Mesenteric fat pad (tissue), 1 donor: Measurements from ENCODE around the gene TTC28. TPM values are rescaled to one million over a fixed set of nuclear protein-coding genes. Genes with fewer than 3 reads are reported as not detected.
"Not testable (repeated sequence)": the region's sequence is repeated elsewhere in the genome, so short reads cannot be mapped to it uniquely, and the experiment has no call there.

Source experiments
- DNase-seq: peaks from one replicate; pipeline ENCODE4 v3.0.0-alpha.2; 2020; ENCODE audit warnings: low spot score
- total RNA-seq: library from RNA; stranded (reverse); fragmentation: NEBNext Ultra II Directional; extraction: Animal tissue kit (Norgen Biotek cat#: 25700); gene quantifications from one replicate; pipeline ENCODE4 v1.2.1, GENCODE V29; 2021
- donor health status: DM: yes; HTN: yes; CAD: no.

TTC28 gene
- total RNA-seq, 1 donor from 2014 or later = 34.1 TPM

DNA sequence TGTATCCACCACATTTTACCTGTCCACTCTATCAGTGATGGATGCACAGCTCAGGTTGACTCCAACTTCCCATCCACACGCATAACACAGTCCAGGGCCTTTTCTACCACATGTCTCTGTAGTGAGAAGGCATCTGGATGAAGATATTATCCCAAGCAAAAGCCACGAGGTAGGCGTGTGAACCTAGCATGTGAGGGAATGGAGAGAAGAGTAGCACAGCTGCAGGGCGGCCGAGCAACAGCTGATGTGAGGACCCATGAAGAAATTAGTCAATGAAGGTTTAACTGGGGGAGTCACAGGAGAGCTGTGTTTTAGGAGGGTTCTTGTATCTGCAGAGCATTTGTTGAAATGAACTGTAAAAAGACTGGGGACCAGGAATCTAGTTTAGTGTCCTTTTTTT lies 616.0 kb downstream of the TTC28 start:
- no peak for DNase-seq

DNA sequence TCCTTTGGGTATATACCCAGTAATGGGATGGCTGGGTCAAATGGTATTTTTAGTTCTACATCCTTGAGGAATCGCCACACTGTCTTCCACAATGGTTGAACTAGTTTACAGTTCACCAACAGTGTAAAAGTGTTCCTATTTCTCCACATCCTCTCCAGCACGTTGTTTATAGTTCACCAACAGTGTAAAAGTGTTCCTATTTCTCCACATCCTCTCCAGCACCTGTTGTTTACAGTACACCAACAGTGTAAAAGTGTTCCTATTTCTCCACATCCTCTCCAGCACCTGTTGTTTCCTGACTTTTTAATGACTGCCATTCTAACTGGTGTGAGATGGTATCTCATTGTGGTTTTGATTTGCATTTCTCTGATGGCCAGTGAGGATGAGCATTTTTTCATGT lies 619.0 kb downstream of the TTC28 start:
- DNase-seq = not testable (repeated sequence)

DNA sequence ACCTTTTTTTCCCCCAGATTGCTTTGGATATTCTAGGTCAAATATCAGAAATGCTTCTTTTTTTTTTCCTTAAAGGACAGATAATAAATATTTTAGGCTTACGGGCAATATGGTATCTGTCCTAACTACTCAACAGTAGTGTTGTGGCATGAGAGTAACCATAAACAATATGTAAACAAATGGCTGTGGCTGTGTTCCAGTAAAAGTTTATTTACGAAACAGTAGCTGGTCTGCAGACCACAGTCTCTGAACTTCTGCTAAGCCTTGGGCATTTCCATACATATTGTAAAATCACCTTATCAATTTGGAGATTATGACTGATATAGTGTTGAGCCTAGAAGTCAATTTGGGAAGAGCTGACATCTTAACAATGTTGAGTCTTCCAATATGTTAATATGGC lies 621.6 kb downstream of the TTC28 start:
- no peak for DNase-seq

DNA sequence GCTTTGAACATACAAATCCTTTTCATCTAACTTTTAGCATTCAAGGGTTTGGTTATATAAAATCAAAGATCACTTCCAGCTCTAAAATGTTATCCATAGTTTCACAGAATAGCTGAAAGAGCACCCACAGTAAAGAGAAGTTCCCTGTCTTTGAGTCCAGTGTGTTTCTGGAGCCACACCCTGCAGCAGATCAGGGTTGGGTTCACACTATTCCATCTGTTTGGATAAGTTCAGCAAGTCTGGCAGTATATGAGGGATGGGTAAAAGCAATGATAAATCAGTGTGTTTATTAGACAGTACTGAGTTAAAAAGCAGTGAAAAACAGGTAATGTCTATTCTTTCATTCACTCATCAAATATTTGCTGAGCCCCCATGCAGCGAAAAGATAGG lies 624.8 kb downstream of the TTC28 start:
- DNase-seq = no peak

DNA sequence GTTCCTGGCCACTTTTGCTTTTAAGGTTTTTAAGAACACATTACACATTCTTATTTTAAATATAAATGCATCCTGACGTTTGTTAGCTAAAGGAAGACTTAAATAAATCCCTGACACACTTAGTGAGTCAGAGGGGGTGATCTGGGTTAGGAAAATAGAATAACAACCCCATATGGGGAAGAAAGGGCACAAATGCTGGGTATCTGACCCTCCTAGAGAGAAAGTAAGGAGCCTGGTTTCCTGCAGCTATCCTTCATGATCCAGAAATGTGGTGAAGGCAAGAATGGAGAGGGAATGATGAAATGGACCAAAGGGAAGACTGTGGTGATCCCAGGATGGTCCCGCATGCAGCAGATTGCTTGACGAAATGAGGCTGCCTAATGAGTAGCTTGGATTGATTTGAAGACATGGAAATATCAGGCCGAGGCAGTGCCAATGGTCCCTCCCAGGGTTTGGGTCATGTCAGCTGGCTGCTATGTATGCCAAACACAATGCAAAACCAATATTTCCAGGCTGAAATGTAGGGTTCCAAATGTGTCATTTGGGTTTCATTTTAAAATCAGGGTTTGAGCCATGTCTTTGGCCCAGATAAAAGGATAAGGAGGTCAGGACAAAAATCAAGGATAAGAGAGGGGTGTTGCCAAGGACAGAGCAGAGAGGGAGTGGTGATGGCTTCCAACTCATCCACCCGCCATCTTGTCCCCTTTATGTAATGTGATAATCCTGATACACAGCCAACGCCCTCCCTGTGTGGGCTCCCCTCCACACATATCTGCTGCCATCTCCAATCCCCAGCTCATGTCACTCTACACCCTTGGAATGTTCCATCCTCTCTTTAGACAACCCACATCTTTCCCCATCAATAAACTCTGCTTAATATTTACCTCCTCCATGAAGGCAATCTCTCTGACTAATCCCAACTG lies 625.5 kb downstream of the TTC28 start:
- DNase-seq = no peak

DNA sequence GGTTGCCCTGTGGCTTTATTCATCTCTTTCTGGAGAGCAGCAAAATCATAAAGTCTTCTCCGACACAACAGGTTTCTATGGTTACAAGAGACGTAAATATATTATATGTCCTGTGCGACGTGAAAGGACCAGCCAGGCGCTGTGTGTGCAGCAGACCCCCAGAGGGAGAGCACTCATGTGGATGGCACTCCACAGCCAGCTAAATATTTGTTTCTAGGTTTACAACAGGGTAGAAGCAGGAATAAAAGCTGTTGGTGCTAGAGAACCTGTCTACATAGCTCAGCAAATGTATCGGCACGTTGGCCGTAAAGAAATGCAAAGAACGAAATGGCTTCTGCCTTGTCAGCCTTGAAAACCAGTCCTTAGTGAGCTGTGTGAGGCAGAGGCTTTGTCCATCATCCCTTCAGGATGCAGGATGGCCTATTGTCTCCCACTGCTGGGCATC lies 626.8 kb downstream of the TTC28 start:
- DNase-seq = no peak

DNA sequence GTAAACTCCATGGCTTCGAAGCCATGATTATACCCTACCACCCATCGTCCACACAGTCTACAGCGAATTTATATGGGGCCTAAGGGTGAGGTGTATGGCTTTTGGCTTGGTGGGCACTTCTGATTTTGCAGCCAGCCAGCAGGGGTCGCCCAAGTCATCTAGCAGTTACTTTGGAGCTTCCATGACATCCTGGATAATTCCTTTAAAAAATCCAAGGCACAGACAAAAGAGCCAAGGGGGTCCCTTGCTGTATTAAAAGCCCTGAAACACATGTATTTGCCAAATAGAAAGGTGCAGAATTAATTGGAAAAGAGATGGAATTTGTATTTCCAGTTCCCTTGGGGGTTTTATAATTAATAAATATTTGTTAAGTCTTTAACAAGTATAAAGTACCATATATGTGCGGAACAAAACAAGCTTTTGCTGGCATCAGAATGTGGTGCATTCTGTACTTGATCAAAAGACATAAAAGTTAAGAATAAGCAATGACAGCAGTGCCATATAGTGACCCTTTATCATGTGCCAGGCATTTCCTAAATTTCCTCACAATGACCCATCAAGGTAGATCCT lies 627.8 kb downstream of the TTC28 start:
- DNase-seq = no peak

DNA sequence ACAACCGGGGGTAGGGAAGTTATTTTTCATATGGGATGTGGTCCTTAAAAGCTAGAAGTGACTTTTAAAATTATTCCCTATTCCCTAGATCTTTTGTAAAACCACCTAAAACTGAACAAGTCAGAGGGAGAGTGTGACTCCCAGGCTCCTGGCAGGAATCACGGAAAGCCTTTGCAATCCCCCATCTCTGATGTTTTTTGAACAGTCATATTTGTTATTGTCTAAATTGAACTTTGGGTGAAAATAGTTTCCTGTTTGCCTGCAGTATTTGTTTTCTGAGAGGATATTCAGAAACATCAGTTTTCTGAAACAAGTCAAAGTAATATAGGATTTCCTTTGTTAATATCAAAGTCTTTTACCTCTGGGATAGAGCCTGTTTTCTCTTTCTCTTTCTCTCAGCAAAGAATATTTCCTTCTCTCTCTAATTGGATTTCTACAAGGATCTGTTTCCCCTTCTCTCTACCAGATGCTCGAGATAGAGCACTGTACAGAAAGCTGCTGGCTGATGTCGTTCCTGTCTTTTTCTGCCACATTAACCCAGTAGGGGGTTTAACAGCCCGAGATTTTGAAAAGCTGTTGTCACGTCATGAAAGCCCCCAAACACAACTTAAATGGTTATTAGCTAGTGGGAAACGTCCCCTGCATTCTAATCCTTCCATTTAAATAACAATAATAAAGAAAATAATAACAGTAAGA lies 628.4 kb downstream of the TTC28 start:
- DNase-seq = no peak

DNA sequence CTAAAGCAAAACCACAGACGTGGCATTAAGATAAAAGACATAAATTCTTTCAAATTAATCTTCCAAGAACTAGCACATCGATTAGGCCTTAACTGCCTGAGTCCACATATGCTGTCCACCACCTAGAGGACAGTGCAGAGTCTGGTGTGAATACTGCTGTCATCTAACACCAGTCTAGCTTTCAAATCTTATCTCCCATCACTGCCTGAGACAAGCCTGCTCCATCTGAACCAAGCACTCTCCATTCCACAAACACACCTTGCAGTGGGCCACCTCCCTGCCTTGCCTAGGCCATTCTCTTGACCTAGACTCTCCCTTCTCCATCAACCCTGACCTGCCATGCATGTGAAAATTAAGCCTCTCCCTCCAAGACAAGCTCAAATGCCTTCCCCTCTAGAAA lies 631.1 kb downstream of the TTC28 start:
- no peak for DNase-seq

DNA sequence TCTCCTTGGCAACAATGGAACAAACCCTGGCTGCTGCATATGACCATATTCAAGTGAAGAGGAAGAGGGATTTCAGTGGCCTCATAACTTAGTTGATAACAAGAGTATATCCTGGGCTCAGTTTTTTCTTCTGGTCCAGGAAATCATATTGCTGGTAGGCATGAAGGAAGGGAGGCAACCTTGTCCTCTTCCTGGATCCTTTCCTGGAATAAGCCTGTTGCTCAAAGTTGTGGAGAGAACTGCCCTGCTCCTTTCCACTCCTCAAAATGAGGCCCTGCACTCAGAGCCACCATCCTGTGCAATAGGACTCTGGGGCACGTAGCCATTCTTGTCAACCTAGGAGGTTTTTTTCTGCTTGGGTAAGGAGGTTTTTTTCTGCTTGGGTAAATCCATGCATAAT lies 631.9 kb downstream of the TTC28 start:
- no peak for DNase-seq

DNA sequence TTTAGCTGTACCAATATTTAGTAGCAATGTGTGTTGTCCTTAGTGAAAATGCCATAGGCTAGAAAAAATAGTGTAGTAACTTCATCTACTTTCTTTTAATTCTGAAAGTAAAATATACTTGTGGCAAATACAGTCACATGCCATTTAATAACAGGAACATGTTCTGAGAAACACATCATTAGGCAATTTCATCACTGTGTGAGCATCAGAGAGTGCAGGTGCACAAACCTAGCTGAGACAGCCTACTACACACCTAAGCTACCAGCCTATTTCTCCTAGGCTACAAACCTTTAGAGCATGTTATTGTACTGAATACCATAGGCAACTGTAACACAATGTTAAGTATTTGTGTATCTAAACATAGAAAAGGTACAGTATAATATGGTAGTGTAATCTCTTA lies 633.5 kb downstream of the TTC28 start:
- DNase-seq = no peak

DNA sequence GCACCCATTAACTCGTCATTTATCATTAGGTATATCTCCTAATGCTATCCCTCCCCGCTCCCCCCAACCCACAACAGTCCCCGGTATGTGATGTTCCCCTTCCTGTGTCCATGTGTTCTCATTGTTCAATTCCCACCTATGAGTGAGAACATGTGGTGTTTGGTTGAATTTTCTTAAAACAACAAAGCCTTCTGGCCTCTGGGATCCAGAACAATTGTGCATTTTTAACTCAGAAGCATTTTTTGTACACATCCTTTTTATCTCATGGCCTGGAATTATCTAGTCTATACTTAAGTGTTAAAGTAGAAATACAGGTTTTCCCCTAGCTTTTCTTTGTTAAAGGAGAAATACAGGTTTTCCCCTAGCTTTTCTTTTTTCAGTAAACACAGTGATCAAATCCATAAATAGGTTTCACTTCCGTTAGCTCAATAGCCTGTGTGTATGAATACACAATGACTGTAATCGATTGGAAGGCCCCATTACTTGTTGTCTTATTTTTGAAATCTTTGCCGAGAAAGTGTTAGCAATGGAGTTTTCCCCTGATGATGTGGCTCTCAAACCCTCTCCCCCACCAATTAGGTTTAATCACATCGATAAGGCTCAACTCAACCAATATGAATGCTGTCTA lies 635.0 kb downstream of the TTC28 start:
- no peak for DNase-seq

DNA sequence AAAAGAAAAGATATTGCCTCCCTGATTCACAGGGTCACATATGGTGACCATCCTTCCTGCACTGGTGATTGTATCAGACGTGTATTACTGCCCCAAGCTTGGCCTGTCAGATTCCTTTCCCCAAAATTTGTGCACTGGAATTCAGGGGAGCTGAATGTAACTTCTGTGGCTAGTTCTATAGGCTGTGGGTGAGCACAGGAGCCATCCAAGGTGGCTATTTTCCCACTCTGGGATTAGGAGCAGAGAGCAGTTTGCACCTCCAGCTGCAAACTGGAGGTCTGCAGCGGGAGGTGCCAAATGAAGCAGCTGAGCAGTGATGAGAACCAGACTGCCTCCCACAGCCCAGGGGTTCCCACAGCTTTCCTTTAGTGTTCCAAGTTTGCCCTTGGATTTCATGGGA lies 636.4 kb downstream of the TTC28 start:
- DNase-seq = no peak

DNA sequence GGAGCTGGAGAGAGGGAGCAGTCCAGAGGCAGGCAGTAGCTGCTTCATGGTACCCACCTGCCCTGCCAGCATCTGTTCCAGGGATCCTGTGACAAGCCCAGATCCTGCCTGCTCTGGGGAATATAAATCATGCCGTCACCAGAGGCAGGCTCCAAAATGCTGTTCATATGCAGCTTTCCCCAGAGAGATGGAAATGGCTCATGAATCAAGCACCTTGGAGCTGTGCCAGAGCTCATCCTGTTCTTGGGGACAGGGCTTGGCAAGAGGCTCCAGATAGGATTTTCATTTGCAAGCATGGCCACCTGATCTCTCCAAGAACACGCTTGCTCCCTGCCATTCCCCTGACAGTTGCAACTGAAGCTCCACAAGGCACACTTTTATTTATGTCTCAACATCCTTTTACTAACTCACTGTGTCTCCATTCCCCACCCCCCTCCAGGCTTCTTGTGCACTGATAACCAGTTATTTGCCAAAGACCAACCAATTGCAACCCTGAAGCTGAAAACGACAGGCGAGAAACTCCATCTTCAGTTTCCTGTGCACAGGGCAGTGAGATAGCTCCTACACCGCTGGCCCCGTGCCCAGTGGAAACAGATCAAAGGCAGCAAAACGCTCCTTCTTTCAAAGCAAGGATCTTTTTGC lies 644.8 kb downstream of the TTC28 start:
- DNase-seq = peak; percentile 89

DNA sequence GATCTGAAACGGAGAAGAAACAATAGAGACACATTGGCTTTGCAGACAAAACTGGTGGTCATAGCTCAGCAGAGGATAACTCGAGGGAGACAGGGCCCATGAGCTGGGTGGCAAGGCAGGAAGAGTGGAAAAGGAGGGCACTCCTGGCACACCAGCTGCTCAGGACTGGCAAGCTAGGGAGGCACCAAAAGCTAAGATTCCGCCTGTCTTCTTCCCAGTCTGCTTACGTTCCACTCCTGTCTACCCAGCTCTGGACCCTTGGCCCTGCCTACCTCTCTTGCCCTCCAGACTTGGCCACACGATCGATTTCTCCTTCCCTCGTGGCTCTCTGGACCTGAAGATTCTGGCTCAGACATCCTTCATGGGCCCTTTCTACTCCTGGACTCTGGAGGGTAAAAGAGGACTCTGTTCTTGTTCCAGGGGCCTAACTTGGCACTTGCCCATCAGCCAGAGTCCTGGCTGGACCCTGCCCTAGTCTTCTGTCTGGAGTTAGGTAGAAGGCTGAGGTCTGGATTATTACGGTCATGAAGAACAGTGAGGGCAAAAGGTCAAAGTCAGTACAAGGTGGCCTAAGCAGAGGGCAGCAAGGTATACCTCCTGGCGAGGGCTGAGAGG lies 645.4 kb downstream of the TTC28 start:
- DNase-seq = peak; percentile 73

DNA sequence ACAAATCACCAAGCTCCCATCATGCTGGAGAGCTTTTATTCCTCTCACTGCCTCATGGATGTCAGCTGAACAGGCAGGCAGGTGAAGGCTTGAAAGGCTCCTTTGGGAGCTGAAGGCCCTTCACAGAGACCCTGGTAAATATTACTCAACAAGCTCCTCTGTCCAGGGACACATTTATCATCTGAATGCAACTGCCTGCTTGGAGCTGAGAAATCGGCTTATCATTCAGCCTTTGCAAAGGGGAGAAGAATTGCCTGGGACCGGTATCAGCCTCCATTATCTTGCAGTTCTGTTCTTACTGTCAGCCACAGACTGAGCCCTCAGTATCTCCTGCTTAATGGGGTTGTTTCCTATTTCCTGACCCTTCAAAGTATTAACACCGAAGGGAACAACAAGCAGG lies 646.8 kb downstream of the TTC28 start:
- no peak for DNase-seq

DNA sequence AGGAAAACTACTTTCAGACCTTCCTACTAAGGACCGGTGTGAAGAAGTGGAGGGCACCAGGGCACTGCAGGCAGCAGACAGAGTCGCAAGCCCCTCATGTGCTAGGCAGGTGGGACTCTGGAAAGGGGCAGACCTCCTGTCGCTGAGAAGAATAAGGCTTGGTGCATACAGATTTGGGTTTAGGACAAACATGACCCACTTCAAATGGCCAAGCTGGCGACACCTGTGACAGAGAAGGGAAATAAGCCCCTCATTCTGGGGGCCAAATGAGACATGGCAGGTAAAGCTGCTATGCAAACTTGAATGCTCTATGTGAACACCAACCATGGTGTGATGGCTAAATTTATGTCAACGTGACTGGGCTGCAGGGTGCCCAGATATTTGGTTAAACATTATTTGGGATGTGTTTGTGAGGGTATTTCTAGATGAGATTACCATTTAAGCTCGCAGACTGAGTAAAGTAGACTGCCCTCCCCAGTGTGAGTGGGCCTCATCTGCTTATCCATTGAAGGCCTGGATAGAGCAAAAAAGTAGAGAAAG lies 648.2 kb downstream of the TTC28 start:
- peak; percentile 39 for DNase-seq

DNA sequence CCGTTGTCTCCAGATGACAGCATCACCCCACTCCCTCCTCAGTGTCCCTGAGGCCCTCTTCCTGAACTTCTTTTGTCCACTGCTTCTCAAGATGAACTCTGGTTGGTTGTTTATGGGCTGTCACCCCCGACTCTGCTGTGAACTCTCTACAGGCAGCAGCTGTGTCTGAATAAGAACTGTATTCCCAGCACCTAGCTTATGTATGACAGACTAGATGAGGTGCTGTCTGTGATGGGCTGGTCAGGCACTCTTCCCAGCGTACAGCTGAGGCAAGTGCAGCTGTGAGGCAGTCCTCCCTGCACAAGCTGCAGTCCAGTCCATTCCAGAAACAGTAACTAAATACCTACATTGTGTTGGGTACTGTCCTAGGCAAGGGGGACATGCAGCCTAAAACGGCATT lies 649.2 kb downstream of the TTC28 start:
- peak; percentile 41 for DNase-seq

DNA sequence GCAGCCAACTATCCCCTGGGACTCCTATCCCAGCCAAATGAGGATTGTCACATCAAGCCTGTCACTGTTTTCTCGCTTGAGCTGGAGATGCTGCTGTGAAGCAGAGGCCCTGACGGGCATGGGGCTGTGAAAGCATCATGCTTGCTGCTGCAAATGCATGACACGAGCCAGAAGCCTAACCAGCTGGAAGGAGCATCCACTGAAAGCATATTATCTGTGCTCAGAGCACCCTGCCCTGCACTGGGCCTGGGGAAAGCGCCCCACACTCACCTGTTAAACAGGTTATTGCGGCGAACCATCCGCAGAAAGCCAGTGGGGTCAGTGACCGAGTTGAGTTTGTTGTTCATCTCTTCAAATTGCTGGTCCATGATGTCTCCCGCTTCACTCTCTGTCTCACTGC lies 649.7 kb downstream of the TTC28 start:
- DNase-seq = peak; percentile 73

DNA sequence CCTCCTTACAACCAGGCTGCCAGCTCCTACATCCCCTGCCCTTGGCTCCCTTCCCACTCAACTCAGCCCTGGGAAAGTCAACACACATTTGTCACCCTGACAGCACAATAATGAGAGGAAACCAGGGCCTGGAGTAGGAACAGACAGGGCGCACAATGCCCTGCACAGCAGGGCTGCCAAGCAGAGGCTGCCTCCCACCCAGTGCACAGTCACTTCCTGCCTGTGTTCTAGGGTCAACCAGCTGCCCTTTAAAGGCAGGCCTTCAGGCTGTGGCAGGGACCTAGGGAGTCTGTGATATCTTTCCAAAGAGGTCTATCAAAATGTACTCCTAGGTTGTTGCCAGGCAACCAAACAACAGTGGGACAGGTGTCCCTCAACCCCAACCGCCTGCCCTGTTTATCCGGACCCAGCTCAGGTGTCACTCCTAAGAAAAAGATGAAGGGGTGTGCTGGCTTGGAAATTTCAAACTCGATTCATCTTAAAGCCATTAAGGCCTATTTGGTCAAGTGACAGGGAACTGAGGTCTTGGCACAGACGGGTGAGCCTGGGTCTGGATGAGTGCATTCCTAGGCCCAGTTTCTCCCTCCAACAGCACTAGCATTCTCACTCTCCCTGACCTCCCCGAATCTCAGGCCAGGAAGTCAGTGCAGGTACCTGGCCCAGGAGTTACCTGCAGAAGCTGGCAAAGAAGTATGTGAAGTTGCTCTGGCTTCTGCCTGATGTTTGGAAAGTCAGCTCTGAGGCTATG lies 650.3 kb downstream of the TTC28 start:
- DNase-seq = peak; percentile 84
